IMR-90 (cell line): ENCODE results near the gene TGFB2.

Experiments
- CEBPB ChIP-seq: IDR thresholded peaks from 2 replicates; pipeline ENCODE4 v1.6.1; 2012; ENCODE audit warnings: low read depth, low read length, improper control_type of control experiment
- CHD1 ChIP-seq: IDR thresholded peaks from 2 replicates; pipeline ENCODE4 v1.6.1; 2012; ENCODE audit warnings: low read depth, low read length, improper control_type of control experiment
- CTCF ChIP-seq: conservative IDR thresholded peaks from 2 replicates; pipeline ENCODE4 v1.5.1; 2012; ENCODE audit warnings: mild to moderate bottlenecking, low read depth, low read length, improper control_type of control experiment
- ELK1 ChIP-seq: fragments of 150-350 bp; IDR thresholded peaks from 2 replicates; pipeline ENCODE4 v1.6.1; 2016; ENCODE audit warnings: low read depth, mild to moderate bottlenecking, low read length, moderate library complexity, borderline replicate concordance
- FOS ChIP-seq: fragments of 150-350 bp; IDR thresholded peaks from 2 replicates; pipeline ENCODE4 v1.6.1; 2016; ENCODE audit warnings: low read depth, low read length
- MAFK ChIP-seq: IDR thresholded peaks from 2 replicates; pipeline ENCODE4 v1.6.1; 2012; ENCODE audit warnings: low read depth, low read length, improper control_type of control experiment
- MXI1 ChIP-seq: IDR thresholded peaks from 2 replicates; pipeline ENCODE4 v1.6.1; 2012; ENCODE audit warnings: low read depth, mild to moderate bottlenecking, low read length, moderate library complexity, borderline replicate concordance
- POLR2A ChIP-seq: IDR thresholded peaks from 2 replicates; pipeline ENCODE4 v1.6.1; 2012; ENCODE audit warnings: mild to moderate bottlenecking, low read depth, low read length
- RAD21 ChIP-seq: IDR thresholded peaks from 2 replicates; pipeline ENCODE4 v1.6.1; 2012; ENCODE audit warnings: low read length, improper control_type of control experiment
- RFX5 ChIP-seq: IDR thresholded peaks from 2 replicates; pipeline ENCODE4 v1.8.0; 2012; ENCODE audit warnings: low read depth, mild to moderate bottlenecking, low read length, moderate library complexity
- SMC3 ChIP-seq: fragments of 150-350 bp; IDR thresholded peaks from 2 replicates; pipeline ENCODE4 v1.6.1; 2016; ENCODE audit warnings: low read depth, mild to moderate bottlenecking, antibody characterized with exemption, low read length, moderate library complexity

GRCh38 chr1:218312509-218312908, 32.6 kb upstream of the TGFB2 start:
- no peak for TF ChIP-seq SMC3
- no peak for TF ChIP-seq CTCF
- no peak for TF ChIP-seq CEBPB
- no peak for TF ChIP-seq POLR2A
- TF ChIP-seq MAFK = no peak
- no peak for TF ChIP-seq RFX5
- no peak for TF ChIP-seq ELK1
- TF ChIP-seq FOS = no peak
- TF ChIP-seq MXI1 = no peak
- no peak for TF ChIP-seq RAD21
- no peak for TF ChIP-seq CHD1
